GM10266 (cell line): ENCODE results near the gene TFDP1.

Source experiments
- DNase-seq: peaks from one replicate; pipeline ENCODE4 v3.0.0; 2012; ENCODE audit errors: extremely low spot score
- TF ChIP-seq, protein P1 (sequence below): IDR thresholded peaks from 2 replicates; pipeline ENCODE4 v1.5.1; 2012; ENCODE audit warnings: mild to moderate bottlenecking, low read depth; ENCODE audit not compliant: control insufficient read depth, insufficient read depth; ENCODE audit errors: missing control alignments

The TFDP1 gene

GRCh38 chr13:113607056-113607888 is 22.7 kb downstream of the TFDP1 start:
- TF ChIP-seq, protein P1, sequence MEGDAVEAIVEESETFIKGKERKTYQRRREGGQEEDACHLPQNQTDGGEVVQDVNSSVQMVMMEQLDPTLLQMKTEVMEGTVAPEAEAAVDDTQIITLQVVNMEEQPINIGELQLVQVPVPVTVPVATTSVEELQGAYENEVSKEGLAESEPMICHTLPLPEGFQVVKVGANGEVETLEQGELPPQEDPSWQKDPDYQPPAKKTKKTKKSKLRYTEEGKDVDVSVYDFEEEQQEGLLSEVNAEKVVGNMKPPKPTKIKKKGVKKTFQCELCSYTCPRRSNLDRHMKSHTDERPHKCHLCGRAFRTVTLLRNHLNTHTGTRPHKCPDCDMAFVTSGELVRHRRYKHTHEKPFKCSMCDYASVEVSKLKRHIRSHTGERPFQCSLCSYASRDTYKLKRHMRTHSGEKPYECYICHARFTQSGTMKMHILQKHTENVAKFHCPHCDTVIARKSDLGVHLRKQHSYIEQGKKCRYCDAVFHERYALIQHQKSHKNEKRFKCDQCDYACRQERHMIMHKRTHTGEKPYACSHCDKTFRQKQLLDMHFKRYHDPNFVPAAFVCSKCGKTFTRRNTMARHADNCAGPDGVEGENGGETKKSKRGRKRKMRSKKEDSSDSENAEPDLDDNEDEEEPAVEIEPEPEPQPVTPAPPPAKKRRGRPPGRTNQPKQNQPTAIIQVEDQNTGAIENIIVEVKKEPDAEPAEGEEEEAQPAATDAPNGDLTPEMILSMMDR: no peak
- DNase-seq: no peak

DNA sequence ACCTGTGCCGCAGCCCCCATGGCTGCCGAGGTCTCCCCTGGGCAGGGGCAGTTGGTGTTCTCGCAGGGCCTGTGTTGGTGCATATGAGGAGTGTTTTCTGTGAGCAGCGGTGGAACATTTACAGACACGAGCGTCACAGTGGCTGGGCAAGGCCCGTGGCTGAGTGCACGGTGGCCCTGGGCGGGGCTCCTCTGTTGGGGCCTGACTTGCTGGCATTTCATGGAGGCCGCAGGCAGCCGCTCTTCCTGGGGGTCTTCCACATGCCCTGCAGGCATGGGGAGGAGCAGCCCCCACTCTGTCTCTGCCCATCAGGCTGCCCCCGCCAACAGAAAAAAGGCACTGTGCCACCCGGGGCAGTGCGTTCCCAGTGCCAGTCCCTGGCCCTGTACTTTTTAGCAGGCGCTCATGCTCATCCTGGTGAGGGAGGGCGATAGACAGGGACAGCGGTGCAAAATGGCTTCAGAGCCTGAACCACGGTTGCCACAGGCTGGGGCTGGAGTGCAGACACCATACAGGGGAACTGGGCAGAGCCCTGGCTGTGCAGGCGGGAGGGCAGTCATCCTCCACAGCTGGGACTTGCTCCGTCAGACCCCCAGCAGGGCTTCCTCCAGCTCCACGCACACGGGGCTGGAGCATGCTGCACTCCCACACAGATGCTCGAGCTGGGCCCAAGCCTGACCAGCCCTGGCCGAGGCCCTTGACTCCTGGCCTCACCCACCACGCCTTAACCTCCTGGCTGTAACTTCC is 23.5 kb downstream of the TFDP1 start:
- DNase-seq: no peak
- TF ChIP-seq, protein P1: no peak

- TF ChIP-seq, protein P1: no peak
- no peak for DNase-seq
Measured at GRCh38 chr13:113608967-113609533, 24.5 kb downstream of the TFDP1 start.

- TF ChIP-seq, protein P1: no peak
- DNase-seq: no peak
Measured at GRCh38 chr13:113609616-113610015, 25.1 kb downstream of the TFDP1 start.

DNA sequence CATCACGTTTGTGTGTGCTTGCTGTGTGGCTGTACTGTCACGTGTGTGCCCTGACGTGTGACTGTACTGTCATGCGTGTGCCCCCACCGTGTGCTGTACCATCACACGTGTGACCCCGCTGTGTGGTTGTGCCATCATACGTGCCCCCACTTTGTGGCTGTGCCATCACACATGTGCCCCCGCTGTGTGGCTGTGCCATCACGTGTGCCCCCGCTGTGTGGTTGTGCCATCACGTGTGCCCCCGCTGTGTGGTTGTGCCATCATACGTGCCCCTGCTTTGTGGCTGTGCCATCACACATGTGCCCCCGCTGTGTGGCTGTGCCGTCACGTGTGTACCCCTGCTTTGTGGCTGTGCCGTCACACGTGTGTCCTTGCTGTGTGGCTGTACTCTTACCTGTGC is 25.7 kb downstream of the TFDP1 start:
- no peak for DNase-seq
- TF ChIP-seq, protein P1: no peak

DNA sequence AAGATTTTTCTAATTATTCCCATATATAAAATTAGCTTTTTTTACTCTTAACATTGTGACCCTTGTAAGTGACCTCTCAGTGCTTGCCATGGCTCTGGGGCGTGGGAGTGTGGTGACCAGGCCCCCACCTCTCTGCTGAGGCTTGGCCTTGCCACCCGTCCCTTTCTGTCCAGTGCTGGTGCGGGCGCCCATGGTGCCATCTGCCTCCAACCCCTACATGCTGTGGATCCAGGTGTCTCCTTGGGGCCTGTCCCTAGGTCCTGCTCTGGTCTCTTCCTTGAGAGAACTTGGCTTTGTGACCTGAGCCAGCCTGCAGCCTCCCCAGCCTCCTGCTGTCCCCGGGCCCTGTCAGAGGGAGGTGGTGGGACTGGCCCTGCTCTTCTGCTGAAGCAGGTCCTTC is 27.4 kb downstream of the TFDP1 start:
- no peak for DNase-seq

More for the DNA sequence above, 27.4 kb downstream of the TFDP1 start:
- TF ChIP-seq, protein P1: no peak
